Measurements from ENCODE around the gene UBL4B. TPM values are rescaled to one million over a fixed set of nuclear protein-coding genes. Genes with fewer than 3 reads are reported as not detected.

The UBL4B gene
- total RNA-seq, 1 experiment from 2014 or later = not detected

DNA sequence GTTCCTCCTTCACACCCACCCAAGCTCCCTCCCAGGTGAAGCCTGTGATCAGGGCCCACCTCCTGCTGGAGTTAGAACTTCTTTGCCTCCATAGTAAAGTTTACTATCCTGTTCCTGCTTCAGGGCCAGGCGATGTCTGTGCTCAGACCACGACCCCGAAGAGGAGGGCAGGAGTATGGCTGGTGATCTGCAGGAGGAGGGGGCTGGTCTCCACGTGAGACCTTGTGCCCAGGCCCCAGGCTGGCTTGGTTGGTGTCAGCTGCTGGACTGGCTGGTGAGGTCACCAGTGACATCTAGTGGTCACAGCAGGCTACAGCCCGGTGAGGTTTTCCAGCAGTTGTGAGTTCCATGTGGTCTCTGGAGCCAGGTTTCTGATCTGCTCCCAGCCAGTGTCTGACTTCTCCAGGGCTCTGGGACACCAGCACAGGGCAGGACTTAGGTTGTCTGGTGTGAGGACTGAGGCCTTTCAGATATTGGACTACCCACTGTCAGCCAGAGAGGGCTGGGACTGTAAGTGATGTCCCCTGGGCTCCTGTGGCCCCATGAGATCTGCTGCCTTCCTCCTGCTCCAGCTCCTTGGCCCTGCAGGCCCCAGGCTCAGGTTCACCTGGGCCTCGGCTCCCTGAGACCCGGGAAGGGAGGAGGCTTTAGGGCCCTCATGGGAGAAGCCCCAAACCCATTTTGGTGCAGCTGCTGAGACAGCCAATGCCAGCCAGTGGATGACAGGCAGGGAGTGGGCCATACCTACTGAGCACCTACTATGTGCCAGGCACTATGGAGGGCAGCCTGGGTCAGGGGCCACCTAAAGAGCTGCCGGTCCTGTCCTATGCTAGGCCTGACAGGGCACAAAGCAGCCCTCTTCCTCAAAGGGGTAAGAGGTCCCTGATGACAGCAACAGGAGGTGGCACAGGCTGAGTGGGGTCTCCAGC lies 6.0 kb upstream of the UBL4B start:
- H2BK12ac ChIP-seq (ENCODE audit: insufficient read length, low read depth, low read length) = no peak overlapping the region
- no peak overlapping the region for H3K4me2 ChIP-seq (ENCODE audit: insufficient read depth, insufficient read length, low read length)
- H3K14ac ChIP-seq (ENCODE audit: insufficient read depth, low read length) = no peak overlapping the region
- no peak overlapping the region for H4K8ac ChIP-seq (replicated peaks; ENCODE audit: insufficient read length, low read depth, low read length)
- Mint-ChIP-seq H3K9me3 (no peaks in the 10 kb centered on the region), H3K4me1 (no peaks in the 10 kb centered on the region), H3K27me3 (ENCODE audit: low read depth) (peaks cover 21% of the 10 kb centered on the region), H3K36me3 (ENCODE audit: insufficient read depth in 1 of 3, low read depth in 3 of 3) (no peaks in the 10 kb centered on the region), H3K4me3 (no peak overlapping the region), H3K27ac (no peak overlapping the region)
- H3K9me3 ChIP-seq (ENCODE audit: control insufficient read depth, low read depth, low read length) = no peaks in the 10 kb centered on the region
- H2BK20ac ChIP-seq (ENCODE audit: low read depth, low read length, poor library complexity, severe bottlenecking) = no peak overlapping the region
- H3K23ac ChIP-seq (ENCODE audit: insufficient read length, low read depth, low read length) = no peak overlapping the region
- TF ChIP-seq, protein P1, sequence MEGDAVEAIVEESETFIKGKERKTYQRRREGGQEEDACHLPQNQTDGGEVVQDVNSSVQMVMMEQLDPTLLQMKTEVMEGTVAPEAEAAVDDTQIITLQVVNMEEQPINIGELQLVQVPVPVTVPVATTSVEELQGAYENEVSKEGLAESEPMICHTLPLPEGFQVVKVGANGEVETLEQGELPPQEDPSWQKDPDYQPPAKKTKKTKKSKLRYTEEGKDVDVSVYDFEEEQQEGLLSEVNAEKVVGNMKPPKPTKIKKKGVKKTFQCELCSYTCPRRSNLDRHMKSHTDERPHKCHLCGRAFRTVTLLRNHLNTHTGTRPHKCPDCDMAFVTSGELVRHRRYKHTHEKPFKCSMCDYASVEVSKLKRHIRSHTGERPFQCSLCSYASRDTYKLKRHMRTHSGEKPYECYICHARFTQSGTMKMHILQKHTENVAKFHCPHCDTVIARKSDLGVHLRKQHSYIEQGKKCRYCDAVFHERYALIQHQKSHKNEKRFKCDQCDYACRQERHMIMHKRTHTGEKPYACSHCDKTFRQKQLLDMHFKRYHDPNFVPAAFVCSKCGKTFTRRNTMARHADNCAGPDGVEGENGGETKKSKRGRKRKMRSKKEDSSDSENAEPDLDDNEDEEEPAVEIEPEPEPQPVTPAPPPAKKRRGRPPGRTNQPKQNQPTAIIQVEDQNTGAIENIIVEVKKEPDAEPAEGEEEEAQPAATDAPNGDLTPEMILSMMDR (conservative IDR thresholded peaks at IDR 0.05) = peak; percentile 89
- no peak overlapping the region for H3K27ac ChIP-seq (ENCODE audit: insufficient read length, low read depth, low read length)
- no peak overlapping the region for H2AFZ ChIP-seq (ENCODE audit: low read length)
- no peak overlapping the region for H3K18ac ChIP-seq (ENCODE audit: insufficient read length, low read depth, low read length)
- no peak overlapping the region for H2BK120ac ChIP-seq (ENCODE audit: low read depth, low read length, poor library complexity, severe bottlenecking)
- H2AK5ac ChIP-seq (ENCODE audit: insufficient read length, low read length) = no peak overlapping the region
- no peak overlapping the region for H2BK15ac ChIP-seq (ENCODE audit: low read depth, low read length)
- H2BK5ac ChIP-seq (ENCODE audit: insufficient read length, low read length) = no peak overlapping the region
- WGBS (ENCODE audit: extremely low coverage, insufficient read length, low lambda C conversion rate) = no CpG with 5 or more reads among the region's 8 CpGs
- no peaks in the 10 kb centered on the region for H3K79me1 ChIP-seq (ENCODE audit: insufficient read depth, low read depth, low read length, poor library complexity, severe bottlenecking)
- H3K9ac ChIP-seq (ENCODE audit: extremely low read depth, insufficient read length, low read length) = no peak overlapping the region
- no peaks in the 10 kb centered on the region for H3K79me2 ChIP-seq (ENCODE audit: insufficient read depth, low read length)
- H3T11ph ChIP-seq (ENCODE audit: low read length) = no peak overlapping the region
- peak; percentile 93 for DNase-seq
- H3K23me2 ChIP-seq (ENCODE audit: insufficient read length, low read depth, low read length, poor library complexity, severe bottlenecking) = no peaks in the 10 kb centered on the region
- H4K20me1 ChIP-seq (ENCODE audit: control insufficient read depth, insufficient read depth, insufficient read length) = no peaks in the 10 kb centered on the region
- H4K5ac ChIP-seq (ENCODE audit: insufficient read length, low read depth, low read length) = no peak overlapping the region
- no peak overlapping the region for H3K4ac ChIP-seq (ENCODE audit: low read depth, low read length)
- no peaks in the 10 kb centered on the region for H3K27me3 ChIP-seq (ENCODE audit: insufficient read depth, low read length)
- H4K91ac ChIP-seq (ENCODE audit: insufficient read length, low read depth, low read length) = no peak overlapping the region
- H3K56ac ChIP-seq (ENCODE audit: insufficient read length, low read depth, low read length) = no peak overlapping the region
- no peaks in the 10 kb centered on the region for H3K4me1 ChIP-seq (ENCODE audit: insufficient read depth, low read length)
